GM10266 (cell line): ENCODE measurements around the gene CDK8.

Experiments
- DNase-seq: peaks from one replicate; pipeline ENCODE4 v3.0.0; 2012; ENCODE audit errors: extremely low spot score
- CTCF ChIP-seq: IDR thresholded peaks from 2 replicates; pipeline ENCODE4 v1.5.1; 2012; ENCODE audit warnings: mild to moderate bottlenecking, low read depth; ENCODE audit not compliant: control insufficient read depth, insufficient read depth; ENCODE audit errors: missing control alignments

CDK8 gene

GRCh38 chr13:26362261-26362660 lies 108.3 kb downstream of the CDK8 start:
- DNase-seq, result no peak
- TF ChIP-seq CTCF, result no peak

- no peak for TF ChIP-seq CTCF
These were observed 116.6 kb downstream of the CDK8 start for GRCh38 chr13:26370553-26370952.

GRCh38 chr13:26372747-26373146 lies 118.8 kb downstream of the CDK8 start:
- DNase-seq, result no peak
- no peak for TF ChIP-seq CTCF

More at GRCh38 chr13:26370553-26370952, 116.6 kb downstream of the CDK8 start:
- DNase-seq, result no peak

- TF ChIP-seq CTCF, result no peak
- DNase-seq, result no peak
These were observed 122.5 kb downstream of the CDK8 start for GRCh38 chr13:26376430-26376829.

GRCh38 chr13:26377038-26377437 lies 123.1 kb downstream of the CDK8 start:
- TF ChIP-seq CTCF, result peak; percentile 10
- DNase-seq, result no peak

GRCh38 chr13:26378116-26378515 lies 124.2 kb downstream of the CDK8 start:
- no peak for TF ChIP-seq CTCF
- no peak for DNase-seq

- no peak for DNase-seq
These were observed 125.9 kb downstream of the CDK8 start for GRCh38 chr13:26379831-26380230.

More at GRCh38 chr13:26379831-26380230, 125.9 kb downstream of the CDK8 start:
- TF ChIP-seq CTCF, result no peak
